Motor neuron (in vitro differentiated cells): ENCODE measurements around the gene NOD1. TPM values are rescaled to one million over a fixed set of nuclear protein-coding genes. Genes with fewer than 3 reads are reported as not detected.
A peak's percentile ranks its signal among the peaks of the same experiment; 100 is the strongest.
"Not testable (repeated sequence)": the region's sequence is repeated elsewhere in the genome, so short reads cannot be mapped to it uniquely, and the experiment has no call there.

Experiments
- ATAC-seq, 8 experiments: fragments of 200-7000 bp; cut with Tn5 transposase; replicated peaks in 6 of 8; 2 replicates each; pipeline ENCODE4 v1.8.0; 2021; ENCODE audit warnings: mild to moderate bottlenecking in 8 of 8, moderate library complexity in 8 of 8
- H3K27ac ChIP-seq, 2 donors: fragments of 250-450 bp; sonication (Bioruptor Pico); 2 replicates each; pipeline ENCODE4 v1.9.0; 2021; ENCODE audit warnings: antibody characterized with exemption in 2 of 2, mild to moderate bottlenecking in 2 of 2, moderate library complexity in 1 of 2
- H3K4me1 ChIP-seq, 2 donors: fragments of 250-450 bp; sonication (Bioruptor Pico); replicated peaks in 1 of 2; 2 replicates each; pipeline ENCODE4 v1.6.1; 2021; ENCODE audit warnings: antibody characterized with exemption in 2 of 2, mild to moderate bottlenecking in 2 of 2, moderate library complexity in 1 of 2
- H3K4me3 ChIP-seq, 5 donors: fragments of 250-450 bp; sonication (Bioruptor Pico); 2 replicates each; pipeline ENCODE4 v1.9.0; 2021; ENCODE audit warnings: antibody characterized with exemption in 5 of 5, mild to moderate bottlenecking in 5 of 5, moderate library complexity in 4 of 5
- WGBS, 10 experiments: fragments of 450-650 bp; shearing (Covaris generic); methylation state at CpG; one replicate each; pipeline ENCODE4 v1.0.0; 2022; 5-methylcytosine and 5-hydroxymethylcytosine counted together
- in situ Hi-C, 9 experiments: fragments of 400-800 bp; cut with MboI; loops; one replicate each; pipeline ENCODE4 v1.15.0; 2021; ENCODE audit warnings: low sequenced_read_pairs in 9 of 9, low pct_unique_long_range_greater_than_20kb in 2 of 9; ENCODE audit not compliant: unreplicated experiment in 9 of 9
- total RNA-seq, 8 experiments: library from RNA; unstranded; fragments of 300-600 nt; gene quantifications; 2 replicates each; pipeline versions ENCODE4 v1.2.3 to v1.2.4, GENCODE V29; 2022

Gene NOD1
- 10 to 100 TPM in 1 of 8 experiments, 1 to 10 TPM in 7; 1.4 to 10.1 (median 5.5) TPM for total RNA-seq

- peak; percentile 87 to 97 (median 96) for ATAC-seq
- peaks cover 0 to 3% of the 10 kb centered on the region in 2 donors for H3K4me1 ChIP-seq
- WGBS, 10 experiments: 0 to 37% (median 5%) methylated on average over 3 to 20 of the region's 77 CpGs; no CpG with 5 or more reads in 1 of the 10 experiments
- peak within 1 kb of the TSS in 1 of 2 donors; percentile 29 for H3K27ac ChIP-seq
- H3K4me3 ChIP-seq: peak within 1 kb of the TSS; percentile 52 to 79 (median 65)
- in situ Hi-C loops: no loop called here
Measured at GRCh38 chr7:30478349-30479201, at the start of gene NOD1. TSS of gene NOD1 (minus strand) at chr7:30478784. CDS start at chr7:30456921, 21,863 bp downstream.

GRCh38 chr7:30527297-30527696 is 48.7 kb upstream of the NOD1 start:
- WGBS, 10 experiments: 17 to 100% (median 62%) methylated on average over 1 of the region's 1 CpG; no CpG with 5 or more reads in 2 of the 10 experiments
- in situ Hi-C loops, H3K4me3 ChIP-seq, ATAC-seq, H3K27ac ChIP-seq, H3K4me1 ChIP-seq: not testable (repeated sequence)

DNA sequence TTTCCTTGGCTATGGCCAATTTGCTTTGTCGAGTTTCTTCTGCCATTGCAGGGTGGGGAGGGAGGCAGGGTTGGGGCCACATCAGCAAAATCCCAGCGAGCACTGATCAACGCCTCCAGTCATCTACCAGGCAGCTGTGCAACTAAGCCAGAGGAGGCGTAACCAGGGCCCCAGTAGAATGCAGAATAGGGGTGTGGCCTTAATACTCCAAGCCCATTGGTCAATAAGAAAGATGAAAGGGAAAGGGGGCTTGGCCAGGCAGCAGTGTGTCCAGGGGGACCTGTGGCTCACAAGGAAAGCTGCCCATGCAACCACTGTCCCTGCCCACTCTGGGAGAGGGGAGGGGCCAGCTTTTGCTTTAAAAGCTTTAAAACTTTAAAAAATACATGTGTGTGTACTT is 47.6 kb upstream of the NOD1 start:
- H3K27ac ChIP-seq: no peak overlapping the region
- 40 to 100% (median 100%) methylated on average over 1 to 2 of the region's 4 CpGs; no CpG with 5 or more reads in 7 of the 10 experiments for WGBS, 10 experiments

GRCh38 chr7:30525429-30525828 is 46.8 kb upstream of the NOD1 start:
- in situ Hi-C loops: no loop called here

More for the DNA sequence above, 47.6 kb upstream of the NOD1 start:
- in situ Hi-C loops: no loop called here
- no peak for ATAC-seq
- H3K4me1 ChIP-seq: no peaks in the 10 kb centered on the region
- no peak overlapping the region for H3K4me3 ChIP-seq

DNA sequence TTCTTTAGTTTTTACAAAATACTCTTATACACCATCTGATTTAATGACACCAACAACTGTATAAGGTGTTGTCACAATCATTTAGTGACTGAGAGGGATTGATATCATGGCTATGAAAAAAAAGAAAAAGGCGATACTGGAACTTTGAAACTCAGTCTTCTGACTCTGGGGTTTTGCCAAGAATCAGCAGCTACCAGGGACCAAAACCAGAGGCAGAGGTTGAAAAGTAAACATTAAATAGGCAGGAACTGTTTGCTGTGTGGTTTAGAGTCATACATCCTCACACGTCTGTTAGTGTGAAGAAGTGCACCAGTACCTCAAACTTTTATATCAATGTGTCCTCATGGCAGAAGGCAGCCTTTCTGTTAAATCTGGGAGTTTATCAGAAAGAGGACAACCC is 46.0 kb upstream of the NOD1 start:
- ATAC-seq: no peak
- in situ Hi-C loops: no loop called here
- Histone ChIP-seq H3K27ac (no peak overlapping the region), H3K4me3 (no peak overlapping the region), H3K4me1 (peaks cover 0 to 3% of the 10 kb centered on the region in 2 donors)
- 60 to 92% (median 86%) methylated on average over 1 to 2 of the region's 2 CpGs; no CpG with 5 or more reads in 6 of the 10 experiments for WGBS, 10 experiments

More at GRCh38 chr7:30525429-30525828, 46.8 kb upstream of the NOD1 start:
- WGBS, 10 experiments: 58 to 100% (median 100%) methylated on average over 1 to 2 of the region's 5 CpGs; no CpG with 5 or more reads in 7 of the 10 experiments
- no peak overlapping the region for H3K27ac ChIP-seq
- H3K4me1 ChIP-seq: peaks cover 0 to 3% of the 10 kb centered on the region in 2 donors
- H3K4me3 ChIP-seq: no peak overlapping the region
- ATAC-seq: no peak

- H3K27ac ChIP-seq: no peak overlapping the region
- no peak for ATAC-seq
- 31 to 100% (median 70%) methylated on average over 1 to 2 of the region's 2 CpGs; no CpG with 5 or more reads in 6 of the 10 experiments for WGBS, 10 experiments
- H3K4me1 ChIP-seq: peaks cover 0 to 3% of the 10 kb centered on the region in 2 donors
- in situ Hi-C loops: no loop called here
- no peak overlapping the region for H3K4me3 ChIP-seq
Measured at GRCh38 chr7:30523466-30523865, 44.9 kb upstream of the NOD1 start.

GRCh38 chr7:30522159-30522558 is 43.6 kb upstream of the NOD1 start:
- no peak for ATAC-seq
- peaks cover 0 to 3% of the 10 kb centered on the region in 2 donors for H3K4me1 ChIP-seq
- in situ Hi-C loops: no loop called here
- no peak overlapping the region for H3K27ac ChIP-seq
- 55 to 100% (median 91%) methylated on average over 1 to 3 of the region's 3 CpGs for WGBS, 10 experiments
- no peak overlapping the region for H3K4me3 ChIP-seq

- H3K4me3 ChIP-seq: no peak overlapping the region
- peaks cover 0 to 3% of the 10 kb centered on the region in 2 donors for H3K4me1 ChIP-seq
- peak in 2 of 8 experiments; percentile 54 to 70 for ATAC-seq
- no peak overlapping the region for H3K27ac ChIP-seq
- in situ Hi-C loops: no loop called here
- 0 to 100% (median 0%) methylated on average over 1 of the region's 1 CpG; no CpG with 5 or more reads in 7 of the 10 experiments for WGBS, 10 experiments
Measured at GRCh38 chr7:30521532-30521931, 42.9 kb upstream of the NOD1 start.

- Histone ChIP-seq H3K4me1 (peaks cover 0 to 3% of the 10 kb centered on the region in 2 donors), H3K27ac (no peak overlapping the region), H3K4me3 (no peak overlapping the region)
- in situ Hi-C loops: no loop called here
- WGBS, 10 experiments: 75 to 100% (median 86%) methylated on average over 2 to 3 of the region's 3 CpGs; no CpG with 5 or more reads in 1 of the 10 experiments
- no peak for ATAC-seq
Measured at GRCh38 chr7:30519122-30519521, 40.5 kb upstream of the NOD1 start.

GRCh38 chr7:30515761-30516160 is 37.2 kb upstream of the NOD1 start:
- in situ Hi-C loops: no loop called here
- no peak for ATAC-seq
- H3K4me1 ChIP-seq: peaks cover 0 to 13% of the 10 kb centered on the region in 2 donors
- 50 to 100% (median 100%) methylated on average over 1 to 2 of the region's 2 CpGs; no CpG with 5 or more reads in 1 of the 10 experiments for WGBS, 10 experiments
- no peak overlapping the region for H3K4me3 ChIP-seq
- no peak overlapping the region for H3K27ac ChIP-seq

DNA sequence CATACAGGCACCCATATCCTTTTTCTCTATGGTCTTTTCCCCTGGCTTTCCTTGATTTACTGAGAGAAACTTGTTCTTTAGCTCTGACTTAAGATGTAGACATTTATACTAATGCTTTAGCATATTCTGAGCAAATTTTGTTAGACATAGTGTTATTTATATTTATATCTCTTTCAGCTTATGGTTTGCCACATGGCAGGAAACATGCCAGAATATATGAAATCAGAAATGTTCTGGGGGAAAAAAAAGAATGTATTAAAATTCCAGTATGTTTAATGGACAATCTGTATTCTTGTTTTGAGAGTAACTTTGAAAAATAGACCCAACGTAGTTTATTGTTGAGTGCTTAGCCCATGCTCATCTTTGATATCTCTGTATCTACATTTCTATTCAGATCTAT is 36.2 kb upstream of the NOD1 start:
- no peak overlapping the region for H3K27ac ChIP-seq
- ATAC-seq: no peak
- WGBS, 10 experiments: 50 to 100% (median 83%) methylated on average over 1 of the region's 1 CpG
- H3K4me1 ChIP-seq: peaks cover 0 to 13% of the 10 kb centered on the region in 2 donors
- H3K4me3 ChIP-seq: no peak overlapping the region
- in situ Hi-C loops: no loop called here

DNA sequence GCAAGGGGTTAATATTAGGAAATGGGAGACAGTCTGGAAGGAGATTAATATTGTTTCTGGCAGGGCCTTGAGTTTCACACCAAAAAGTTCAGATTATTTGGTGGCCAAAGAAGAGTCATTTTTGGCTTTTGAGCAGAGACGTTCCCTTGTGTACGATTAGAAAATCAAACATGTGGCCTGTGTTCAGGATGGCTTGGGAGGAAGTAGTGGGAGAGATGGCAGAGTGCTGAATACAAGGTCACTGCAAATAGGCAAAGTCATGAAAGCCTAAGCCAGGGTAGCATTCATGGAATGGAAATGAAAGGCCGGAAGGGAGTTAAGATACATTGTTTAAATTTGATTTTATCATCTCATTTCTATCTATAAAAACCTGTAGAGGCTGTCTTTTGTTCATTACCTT is 35.6 kb upstream of the NOD1 start:
- no peak overlapping the region for H3K4me3 ChIP-seq
- in situ Hi-C loops: no loop called here
- peaks cover 0 to 13% of the 10 kb centered on the region in 2 donors for H3K4me1 ChIP-seq
- H3K27ac ChIP-seq: no peak overlapping the region
- WGBS, 10 experiments: 25 to 100% (median 87%) methylated on average over 1 to 3 of the region's 3 CpGs; no CpG with 5 or more reads in 2 of the 10 experiments
- ATAC-seq: no peak

DNA sequence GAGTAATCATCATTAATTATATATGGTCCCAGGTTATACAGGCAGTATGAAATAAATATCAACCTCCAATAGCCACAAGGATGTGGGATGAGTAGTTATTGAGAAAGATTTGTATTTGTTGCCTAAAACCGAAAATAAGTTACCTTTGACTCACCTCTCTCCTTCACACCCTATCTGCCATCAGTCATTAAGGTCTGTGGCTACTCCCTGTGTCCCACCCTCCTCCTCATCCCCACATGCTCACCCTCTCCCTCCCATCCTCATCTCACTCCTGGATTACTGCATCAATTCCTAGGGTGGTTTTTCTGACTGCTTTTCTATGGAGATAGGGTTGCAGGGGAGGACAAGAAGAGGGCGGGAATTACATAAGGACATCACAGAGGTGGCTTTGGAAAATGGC is 35.2 kb upstream of the NOD1 start:
- H3K27ac ChIP-seq: no peak overlapping the region
- in situ Hi-C loops: no loop called here
- peaks cover 0 to 13% of the 10 kb centered on the region in 2 donors for H3K4me1 ChIP-seq
- no peak overlapping the region for H3K4me3 ChIP-seq
- WGBS, 10 experiments: 40 to 100% (median 86%) methylated on average over 1 to 2 of the region's 2 CpGs; no CpG with 5 or more reads in 3 of the 10 experiments
- peak in 1 of 8 experiments; percentile 20 for ATAC-seq
